HepG2 (cell line): ENCODE measurements around the gene PRKN. TPM values are rescaled to one million over a fixed set of nuclear protein-coding genes. Genes with fewer than 3 reads are reported as not detected.
A peak's percentile ranks its signal among the peaks of the same experiment; 100 is the strongest.

ENCODE experiments used
- AGO2 ChIP-seq: fragments of 200-400 bp; formaldehyde crosslinking; optimal IDR thresholded peaks from 2 replicates; pipeline ENCODE3; 2017; ENCODE audit warnings: mild to moderate bottlenecking, low read depth, low read length, moderate library complexity
- CC2D1A ChIP-seq: sonication (generic); formaldehyde crosslinking; IDR thresholded peaks from 2 replicates; pipeline ENCODE4 v1.8.1; 2023; ENCODE audit warnings: mild to moderate bottlenecking, missing genetic modification reagents
- FIP1L1 ChIP-seq: fragments of 200-400 bp; formaldehyde crosslinking; IDR thresholded peaks from 2 replicates; pipeline ENCODE4 v1.6.1; 2018; ENCODE audit warnings: low read depth, mild to moderate bottlenecking, low read length, moderate library complexity, borderline replicate concordance; ENCODE audit not compliant: insufficient read depth
- GATA4 ChIP-seq: sonication (generic); IDR thresholded peaks from 2 replicates; pipeline ENCODE4 v1.6.1; 2016; ENCODE audit warnings: antibody characterized with exemption, low read depth, borderline replicate concordance
- HNRNPL ChIP-seq: fragments of 200-400 bp; formaldehyde crosslinking; IDR thresholded peaks from 2 replicates; pipeline ENCODE4 v1.6.1; 2017; ENCODE audit warnings: mild to moderate bottlenecking, low read depth, low read length
- HOXD1 ChIP-seq: sonication (generic); formaldehyde crosslinking; IDR thresholded peaks from 2 replicates; pipeline ENCODE4 v1.5.0; 2020; ENCODE audit warnings: missing genetic modification reagents
- IRF2 ChIP-seq: IDR thresholded peaks from 2 replicates; pipeline ENCODE4 v1.6.1; 2018; ENCODE audit warnings: missing genetic modification reagents, missing compliant biosample characterization
- MAFF ChIP-seq: IDR thresholded peaks from 2 replicates; pipeline ENCODE4 v1.6.1; 2011; ENCODE audit warnings: low read depth, low read length, improper control_type of control experiment
- MYC ChIP-seq: sonication (generic); formaldehyde crosslinking; IDR thresholded peaks from 2 replicates; pipeline ENCODE4 v1.9.0; 2021; ENCODE audit warnings: missing genetic modification reagents, borderline replicate concordance
- NCOA5 ChIP-seq: sonication (generic); formaldehyde crosslinking; IDR thresholded peaks from 2 replicates; pipeline ENCODE4 v1.4.0; 2020; ENCODE audit warnings: missing genetic modification reagents
- PITX1 ChIP-seq: sonication (generic); formaldehyde crosslinking; IDR thresholded peaks from 2 replicates; pipeline ENCODE4 v1.5.1; 2020; ENCODE audit warnings: mild to moderate bottlenecking, missing genetic modification reagents
- POLR2G ChIP-seq: fragments of 200-400 bp; formaldehyde crosslinking; IDR thresholded peaks from 2 replicates; pipeline ENCODE4 v1.6.1; 2018; ENCODE audit warnings: mild to moderate bottlenecking, low read depth, low read length, moderate library complexity
- REXO4 ChIP-seq: sonication (generic); formaldehyde crosslinking; IDR thresholded peaks from 2 replicates; pipeline ENCODE4 v1.8.0; 2022; ENCODE audit warnings: missing genetic modification reagents, mild to moderate bottlenecking, borderline replicate concordance
- TCF7 ChIP-seq: sonication (generic); IDR thresholded peaks from 2 replicates; pipeline ENCODE4 v1.6.1; 2016; ENCODE audit warnings: antibody characterized with exemption, low read depth
- ZNF138 ChIP-seq: sonication (generic); formaldehyde crosslinking; IDR thresholded peaks from 2 replicates; pipeline ENCODE4 v1.5.0; 2020; ENCODE audit warnings: mild to moderate bottlenecking, low read depth, missing genetic modification reagents
- ZNF451 ChIP-seq: sonication (generic); formaldehyde crosslinking; IDR thresholded peaks from 2 replicates; pipeline ENCODE4 v1.5.0; 2020; ENCODE audit warnings: mild to moderate bottlenecking, missing genetic modification reagents
- ZNF607 ChIP-seq: sonication (generic); formaldehyde crosslinking; IDR thresholded peaks from 2 replicates; pipeline ENCODE4 v1.5.1; 2020; ENCODE audit warnings: missing genetic modification reagents, mild to moderate bottlenecking, borderline replicate concordance
- ZNF7 ChIP-seq: IDR thresholded peaks from 2 replicates; pipeline ENCODE4 v1.6.1; 2016; ENCODE audit warnings: missing biosample characterization, missing genetic modification reagents
- ZNF747 ChIP-seq: sonication (generic); formaldehyde crosslinking; IDR thresholded peaks from 2 replicates; pipeline ENCODE4 v1.8.1; 2023; ENCODE audit warnings: missing genetic modification reagents, mild to moderate bottlenecking, borderline replicate concordance
- polyA plus RNA-seq, 8 experiments: library from polyadenylated mRNA; depleted of rRNA in 3 of 8; stranded (reverse) in 7 of 8; unstranded in 1 of 8; fragments of >200 nt; fragmentation: Illumina TruSeq in 4 of 8; extraction: Trizol in 4 of 8; gene quantifications; 2 replicates each; pipeline versions ENCODE4 v1.2.1 to v1.2.3, GENCODE V29; 2011 to 2016; ENCODE audit warnings: low read depth in 4 of 8, missing spikeins in 1 of 8, mixed read lengths in 1 of 8; ENCODE audit not compliant: insufficient read depth in 1 of 8
- total RNA-seq, 5 experiments: library from RNA; depleted of rRNA; stranded (reverse); fragments of >200 nt; fragmentation: Illumina TruSeq; extraction: Trizol; gene quantifications; 2 replicates each; pipeline ENCODE4 v1.2.3, GENCODE V29; 2016; ENCODE audit warnings: low read depth in 1 of 5
- TF ChIP-seq, protein P1 (sequence below): sonication (generic); formaldehyde crosslinking; IDR thresholded peaks from 2 replicates; pipeline ENCODE4 v1.8.0; 2022; ENCODE audit warnings: mild to moderate bottlenecking, missing genetic modification reagents
- TF ChIP-seq, protein P2 (sequence below): sonication (generic); formaldehyde crosslinking; IDR thresholded peaks from 2 replicates; pipeline ENCODE4 v1.8.0; 2023; ENCODE audit warnings: mild to moderate bottlenecking, missing genetic modification reagents
- TF ChIP-seq, protein P3 (sequence below): sonication (generic); formaldehyde crosslinking; IDR thresholded peaks from 2 replicates; pipeline ENCODE4 v1.5.0; 2020; ENCODE audit warnings: mild to moderate bottlenecking, missing genetic modification reagents
- TF ChIP-seq, protein P4 (sequence below): sonication (generic); formaldehyde crosslinking; IDR thresholded peaks from 2 replicates; pipeline ENCODE4 v1.5.0; 2020; ENCODE audit warnings: missing genetic modification reagents

The PRKN gene
- total and polyA plus RNA-seq, 2 of the 13 experiments (the other 11 are each of a cell fraction or from before 2014, with no cell fraction given) = 0.31 to 0.44 TPM

DNA sequence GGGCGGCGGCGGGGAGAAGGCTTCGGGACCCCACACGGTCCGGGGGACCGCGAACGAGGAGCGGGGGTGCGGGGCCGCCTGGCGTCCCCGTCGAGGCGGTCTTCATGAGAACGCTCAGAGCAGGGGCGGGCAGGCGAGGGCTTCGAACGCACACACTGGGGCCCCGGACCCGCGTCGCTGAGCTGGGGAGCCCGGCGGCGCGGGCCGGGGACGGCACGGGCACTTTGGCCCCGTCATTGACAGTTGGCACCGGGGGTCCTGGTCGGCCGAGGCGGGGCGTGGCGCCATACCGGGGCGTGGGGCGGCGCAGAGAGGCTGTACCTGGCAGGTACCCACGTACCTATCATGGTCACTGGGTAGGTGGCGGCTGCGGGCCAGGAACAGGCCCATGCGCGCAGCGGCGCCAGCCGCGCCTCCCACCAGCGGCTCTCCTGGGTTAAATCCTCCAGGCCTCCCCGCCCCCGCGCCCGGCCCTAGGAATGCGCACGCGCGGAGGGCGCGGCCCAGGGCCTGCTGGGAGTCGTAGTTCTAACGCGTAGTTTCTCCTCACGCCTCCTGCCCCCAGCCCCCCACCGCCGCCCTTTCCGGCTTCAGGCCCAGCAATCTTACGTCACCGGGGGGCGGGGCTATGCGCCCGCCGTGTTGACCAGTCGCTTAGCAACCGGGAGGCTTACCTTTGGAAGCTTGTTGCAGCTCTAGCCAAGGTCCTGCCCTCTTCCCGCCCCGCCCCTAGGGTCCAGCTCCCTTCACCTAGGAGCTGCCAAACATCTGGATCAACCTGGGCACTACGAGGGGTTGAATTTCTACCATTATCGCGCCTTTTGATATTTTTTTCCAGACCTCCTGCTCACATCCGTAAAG, at the start of gene PRKN, which contains the start of gene PACRG (continued):
- TF ChIP-seq ZNF607 (CRISPR knock-in tag) (peak; percentile 82; the same call in 1 of the 2 replicates), FIP1L1 (no peak), TCF7 (peak; percentile 9; the same call in 1 of the 2 replicates), HOXD1 (peak; percentile 80; the same call in 1 of the 2 replicates), PITX1 (CRISPR knock-in tag) (peak; percentile 32; the same call in 1 of the 2 replicates), ZNF138 (CRISPR knock-in tag) (no peak; the same call in 1 of the 2 replicates), AGO2 (no peak), MAFF (no peak; the same call in 1 of the 2 replicates), NCOA5 (CRISPR knock-in tag) (no peak), ZNF451 (CRISPR knock-in tag) (peak; percentile 74; the same call in 1 of the 2 replicates), GATA4 (peak; percentile 66; the same call in 1 of the 2 replicates), ZNF747 (CRISPR knock-in tag) (peak; percentile 92), REXO4 (CRISPR knock-in tag) (peak; percentile 63; the same call in 1 of the 2 replicates), POLR2G (peak; percentile 76), ZNF7 (CRISPR knock-in tag) (no peak), MYC (CRISPR knock-in tag) (peak; percentile 82), IRF2 (CRISPR knock-in tag) (peak; percentile 84), CC2D1A (CRISPR knock-in tag) (peak; percentile 80), HNRNPL (no peak)
- TF ChIP-seq, protein P1, sequence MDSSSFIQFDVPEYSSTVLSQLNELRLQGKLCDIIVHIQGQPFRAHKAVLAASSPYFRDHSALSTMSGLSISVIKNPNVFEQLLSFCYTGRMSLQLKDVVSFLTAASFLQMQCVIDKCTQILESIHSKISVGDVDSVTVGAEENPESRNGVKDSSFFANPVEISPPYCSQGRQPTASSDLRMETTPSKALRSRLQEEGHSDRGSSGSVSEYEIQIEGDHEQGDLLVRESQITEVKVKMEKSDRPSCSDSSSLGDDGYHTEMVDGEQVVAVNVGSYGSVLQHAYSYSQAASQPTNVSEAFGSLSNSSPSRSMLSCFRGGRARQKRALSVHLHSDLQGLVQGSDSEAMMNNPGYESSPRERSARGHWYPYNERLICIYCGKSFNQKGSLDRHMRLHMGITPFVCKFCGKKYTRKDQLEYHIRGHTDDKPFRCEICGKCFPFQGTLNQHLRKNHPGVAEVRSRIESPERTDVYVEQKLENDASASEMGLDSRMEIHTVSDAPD = 0 out of 2 replicates have a peak, but pooled peaks have one; percentile 17
- TF ChIP-seq, protein P2, sequence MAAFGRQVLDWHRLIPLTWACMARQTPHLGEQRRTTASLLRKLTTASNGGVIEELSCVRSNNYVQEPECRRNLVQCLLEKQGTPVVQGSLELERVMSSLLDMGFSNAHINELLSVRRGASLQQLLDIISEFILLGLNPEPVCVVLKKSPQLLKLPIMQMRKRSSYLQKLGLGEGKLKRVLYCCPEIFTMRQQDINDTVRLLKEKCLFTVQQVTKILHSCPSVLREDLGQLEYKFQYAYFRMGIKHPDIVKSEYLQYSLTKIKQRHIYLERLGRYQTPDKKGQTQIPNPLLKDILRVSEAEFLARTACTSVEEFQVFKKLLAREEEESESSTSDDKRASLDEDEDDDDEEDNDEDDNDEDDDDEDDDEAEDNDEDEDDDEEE (CRISPR knock-in tag) = no peak
- TF ChIP-seq, protein P3, sequence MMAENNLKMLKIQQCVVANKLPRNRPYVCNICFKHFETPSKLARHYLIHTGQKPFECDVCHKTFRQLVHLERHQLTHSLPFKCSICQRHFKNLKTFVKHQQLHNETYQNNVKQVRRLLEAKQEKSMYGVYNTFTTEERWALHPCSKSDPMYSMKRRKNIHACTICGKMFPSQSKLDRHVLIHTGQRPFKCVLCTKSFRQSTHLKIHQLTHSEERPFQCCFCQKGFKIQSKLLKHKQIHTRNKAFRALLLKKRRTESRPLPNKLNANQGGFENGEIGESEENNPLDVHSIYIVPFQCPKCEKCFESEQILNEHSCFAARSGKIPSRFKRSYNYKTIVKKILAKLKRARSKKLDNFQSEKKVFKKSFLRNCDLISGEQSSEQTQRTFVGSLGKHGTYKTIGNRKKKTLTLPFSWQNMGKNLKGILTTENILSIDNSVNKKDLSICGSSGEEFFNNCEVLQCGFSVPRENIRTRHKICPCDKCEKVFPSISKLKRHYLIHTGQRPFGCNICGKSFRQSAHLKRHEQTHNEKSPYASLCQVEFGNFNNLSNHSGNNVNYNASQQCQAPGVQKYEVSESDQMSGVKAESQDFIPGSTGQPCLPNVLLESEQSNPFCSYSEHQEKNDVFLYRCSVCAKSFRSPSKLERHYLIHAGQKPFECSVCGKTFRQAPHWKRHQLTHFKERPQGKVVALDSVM (CRISPR knock-in tag) = peak; percentile 40; the same call in 1 of the 2 replicates
- TF ChIP-seq, protein P4, sequence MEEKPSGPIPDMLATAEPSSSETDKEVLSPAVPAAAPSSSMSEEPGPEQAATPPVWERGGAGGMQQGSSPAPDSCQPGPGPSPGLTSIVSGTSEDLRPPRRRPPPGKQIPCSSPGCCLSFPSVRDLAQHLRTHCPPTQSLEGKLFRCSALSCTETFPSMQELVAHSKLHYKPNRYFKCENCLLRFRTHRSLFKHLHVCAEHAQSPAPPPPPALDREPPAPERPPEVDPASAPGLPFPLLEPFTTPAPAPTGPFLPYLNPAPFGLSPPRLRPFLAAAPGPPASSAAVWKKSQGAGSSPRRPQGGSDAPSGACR (CRISPR knock-in tag) = no peak
